Brain microvascular endothelial cell (primary cell): ENCODE results near the gene OTUD5.

Experiments used
- DNase-seq: peaks from one replicate; pipeline ENCODE4 v3.0.0-alpha.2; 2020
- H3K27ac ChIP-seq: fragments of 250-450 bp; sonication (Bioruptor Pico); 2 replicates; pipeline ENCODE4 v1.5.1; 2020; ENCODE audit warnings: mild to moderate bottlenecking, moderate library complexity
- H3K27me3 ChIP-seq: fragments of 250-450 bp; sonication (Bioruptor Pico); replicated peaks from 2 replicates; pipeline ENCODE4 v1.5.1; 2020; ENCODE audit warnings: mild to moderate bottlenecking
- H3K36me3 ChIP-seq: fragments of 250-450 bp; sonication (Bioruptor Pico); replicated peaks from 2 replicates; pipeline ENCODE4 v1.5.1; 2020; ENCODE audit warnings: mild to moderate bottlenecking
- H3K4me3 ChIP-seq: 2 replicates; pipeline ENCODE4 v1.5.1; 2011; ENCODE audit warnings: low read depth, mild to moderate bottlenecking, control low read depth, low read length, moderate library complexity
- CTCF ChIP-seq: IDR thresholded peaks from 2 replicates; pipeline ENCODE4 v1.5.1; 2011; ENCODE audit warnings: low read depth, mild to moderate bottlenecking, moderate library complexity, low read length, control low read depth, inconsistent platforms; ENCODE audit errors: missing control alignments
- in situ Hi-C: cut with HindIII; loops from 2 replicates; pipeline ENCODE4 v1.10.0; 2017; ENCODE audit warnings: low sequenced_read_pairs, low pct_ligation_motif_present

The OTUD5 gene

GRCh38 chrX:48961585-48962091, 4.2 kb upstream of the OTUD5 start:
- no peak for TF ChIP-seq CTCF
- no peak overlapping the region for H3K27ac ChIP-seq
- H3K36me3 ChIP-seq, result no peaks in the 10 kb centered on the region
- in situ Hi-C loops, result no loop called here
- H3K4me3 ChIP-seq, result no peak overlapping the region
- no peaks in the 10 kb centered on the region for H3K27me3 ChIP-seq
- DNase-seq, result peak; percentile 5

GRCh38 chrX:48960291-48960690, 2.9 kb upstream of the OTUD5 start:
- in situ Hi-C loops, result no loop called here
- Histone ChIP-seq H3K4me3 (no peak overlapping the region), H3K36me3 (no peaks in the 10 kb centered on the region), H3K27me3 (no peaks in the 10 kb centered on the region), H3K27ac (no peak overlapping the region)
- no peak for DNase-seq
- no peak for TF ChIP-seq CTCF

DNA sequence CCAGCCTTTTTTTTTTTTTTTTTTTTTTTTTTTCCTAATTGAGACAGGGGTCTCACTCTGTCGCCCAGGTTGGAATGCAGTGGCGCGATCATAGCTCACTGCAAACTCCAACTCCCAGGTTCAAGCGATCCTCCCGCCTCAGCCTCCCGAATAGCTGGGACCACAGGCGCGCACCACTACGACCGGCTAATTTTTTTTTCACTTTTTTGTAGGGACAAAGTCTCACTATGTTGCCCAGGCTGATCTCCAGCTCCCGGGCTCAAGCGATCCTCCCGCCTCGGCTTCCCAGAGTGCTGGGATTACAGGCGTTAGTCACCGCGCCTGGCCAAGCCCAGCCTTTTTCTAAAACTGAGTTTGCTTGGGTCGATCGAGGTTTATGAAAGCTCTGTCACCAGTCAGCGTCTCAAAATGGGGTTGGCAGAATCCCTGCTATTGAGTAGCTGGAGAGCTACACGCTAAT, 1.3 kb upstream of the OTUD5 start:
- Histone ChIP-seq H3K27ac (peak overlapping the region; percentile 100), H3K4me3 (peak overlapping the region; percentile 58), H3K27me3 (no peaks in the 10 kb centered on the region), H3K36me3 (no peaks in the 10 kb centered on the region)
- TF ChIP-seq CTCF, result no peak
- in situ Hi-C loops, result no loop called here
- peak; percentile 65 for DNase-seq

DNA sequence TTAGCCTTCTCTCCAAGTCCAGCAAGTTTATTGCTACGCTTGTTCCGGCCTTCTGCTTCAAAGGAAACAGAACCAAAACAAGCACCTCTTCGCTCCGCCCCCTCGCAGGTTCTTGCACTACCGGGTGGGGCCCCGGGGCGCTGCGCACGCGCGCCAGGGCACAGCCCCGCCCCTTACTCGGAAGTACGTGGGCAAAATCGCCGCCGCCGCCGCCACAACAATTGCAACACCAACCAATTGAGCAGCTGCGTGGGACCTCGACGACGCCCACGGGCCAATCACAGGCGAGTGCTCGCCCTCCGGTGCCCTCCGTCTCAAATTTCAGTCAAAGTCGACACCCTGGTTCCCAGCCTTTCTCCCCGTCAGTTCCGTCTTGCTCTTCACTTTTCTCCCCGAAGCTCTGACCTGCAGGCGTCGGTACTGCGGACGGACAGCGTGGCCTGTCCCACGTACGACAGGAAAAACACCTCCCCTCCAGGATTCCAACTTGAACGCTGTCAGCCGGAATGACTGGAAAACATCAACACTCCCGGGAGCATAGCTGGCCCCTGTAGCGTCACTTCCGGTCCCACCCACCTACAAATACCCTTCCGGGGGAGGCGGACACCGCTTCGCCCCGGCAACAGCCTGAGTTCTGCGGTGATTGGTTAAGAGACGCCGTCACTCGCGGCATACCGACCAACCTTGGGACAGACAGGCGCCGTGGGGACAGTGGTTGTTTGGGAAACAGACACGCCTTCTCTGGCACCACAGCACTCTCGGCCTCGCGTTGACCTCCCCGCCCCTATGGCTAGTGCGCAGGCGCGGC, 624 bp upstream of the OTUD5 start:
- in situ Hi-C loops, result no loop called here
- Histone ChIP-seq H3K27ac (peak overlapping the region; percentile 100), H3K27me3 (no peaks in the 10 kb centered on the region), H3K4me3 (peak overlapping the region; percentile 74), H3K36me3 (no peaks in the 10 kb centered on the region)
- TF ChIP-seq CTCF, result no peak
- peak; percentile 96 for DNase-seq

DNA sequence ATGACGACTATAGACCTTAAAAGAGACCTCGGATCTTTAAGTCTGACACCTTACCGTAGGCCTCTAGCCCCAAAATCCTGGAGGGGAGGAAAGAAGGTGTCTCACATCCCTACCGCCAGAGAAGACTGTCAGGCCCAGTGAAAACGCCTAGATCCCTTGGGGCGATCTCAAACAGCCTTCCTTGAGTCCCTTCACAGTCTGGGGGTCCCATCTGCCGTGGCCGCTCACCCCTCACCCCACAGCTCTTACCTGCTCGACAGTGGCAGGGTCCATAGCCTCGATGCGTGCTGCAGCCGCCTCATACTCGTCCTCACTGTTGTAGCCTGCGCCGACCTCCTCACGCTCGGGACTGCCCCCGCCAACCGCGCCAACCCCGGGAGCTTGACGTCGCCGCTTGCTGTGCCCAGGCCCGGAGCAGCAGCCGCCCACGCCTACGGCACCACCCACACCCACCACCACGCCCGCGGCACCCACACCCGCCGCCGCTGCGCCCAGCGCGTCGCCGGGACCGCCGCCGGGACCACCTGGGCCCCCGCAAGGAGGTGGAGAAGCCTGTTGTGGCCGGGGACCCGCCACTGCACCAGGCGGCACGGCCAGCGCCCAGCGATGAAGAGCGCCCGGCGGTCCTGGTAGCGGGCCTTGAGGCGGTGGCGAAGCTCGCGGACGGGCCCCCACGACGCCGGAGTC, 536 bp downstream of the OTUD5 start:
- no peak for DNase-seq
- no peaks in the 10 kb centered on the region for H3K27me3 ChIP-seq
- no peaks in the 10 kb centered on the region for H3K36me3 ChIP-seq
- peak overlapping the region; percentile 72 for H3K4me3 ChIP-seq
- in situ Hi-C loops, result no loop called here
- TF ChIP-seq CTCF, result no peak
- H3K27ac ChIP-seq, result peak overlapping the region; percentile 100
